NCI-H1436 (cell line): ENCODE data around the gene STMN3.
"Not testable (repeated sequence)": the region's sequence is repeated elsewhere in the genome, so short reads cannot be mapped to it uniquely, and the experiment has no call there.

Source experiments
- DNase-seq: peaks from one replicate; lab custom pipeline; 2025; lab: John Stamatoyannopoulos, UW

STMN3 gene

DNA sequence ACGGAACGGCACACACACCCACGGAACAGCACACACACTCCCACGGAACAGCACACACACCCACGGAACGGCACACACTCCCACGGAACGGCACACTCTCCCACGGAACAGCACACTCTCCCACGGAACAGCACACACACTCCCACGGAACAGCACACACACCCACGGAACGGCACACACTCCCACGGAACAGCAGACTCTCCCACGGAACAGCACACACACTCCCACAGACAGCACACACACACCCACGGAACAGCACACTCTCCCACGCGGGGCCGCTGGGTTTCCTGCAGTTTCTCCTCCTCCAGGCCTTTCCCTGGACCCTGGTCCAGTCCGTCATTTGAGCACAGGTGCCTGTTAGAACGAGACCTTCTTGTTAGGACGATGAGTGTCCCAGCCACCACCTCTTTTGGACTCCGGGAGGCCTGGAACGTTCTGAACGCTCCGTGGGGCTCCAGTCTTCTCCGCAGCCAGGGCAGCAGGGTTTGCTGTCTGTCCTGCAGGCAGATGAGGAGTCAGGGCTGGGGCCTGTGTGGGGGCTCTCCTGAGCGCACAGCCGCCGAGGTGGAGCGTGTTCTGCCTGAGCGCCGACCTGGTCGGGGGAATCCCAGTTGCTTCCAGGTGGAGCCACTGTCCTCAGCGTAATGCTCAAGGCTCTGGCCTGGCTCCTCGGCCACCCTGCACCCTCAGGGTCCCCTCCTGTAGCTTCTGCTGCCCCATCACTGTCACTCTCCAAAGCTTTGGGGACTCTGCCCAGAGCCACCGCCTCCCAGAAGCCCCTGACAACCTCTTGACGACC lies 25.6 kb upstream of the STMN3 start:
- DNase-seq = no peak

- DNase-seq = no peak
These were observed 24.8 kb upstream of the STMN3 start for GRCh38 chr20:63678071-63678470.

GRCh38 chr20:63675681-63676368 lies 22.6 kb upstream of the STMN3 start:
- no peak for DNase-seq

GRCh38 chr20:63673951-63674350 lies 20.7 kb upstream of the STMN3 start:
- no peak for DNase-seq

- no peak for DNase-seq
These were observed 19.4 kb upstream of the STMN3 start for GRCh38 chr20:63672666-63673065.

DNA sequence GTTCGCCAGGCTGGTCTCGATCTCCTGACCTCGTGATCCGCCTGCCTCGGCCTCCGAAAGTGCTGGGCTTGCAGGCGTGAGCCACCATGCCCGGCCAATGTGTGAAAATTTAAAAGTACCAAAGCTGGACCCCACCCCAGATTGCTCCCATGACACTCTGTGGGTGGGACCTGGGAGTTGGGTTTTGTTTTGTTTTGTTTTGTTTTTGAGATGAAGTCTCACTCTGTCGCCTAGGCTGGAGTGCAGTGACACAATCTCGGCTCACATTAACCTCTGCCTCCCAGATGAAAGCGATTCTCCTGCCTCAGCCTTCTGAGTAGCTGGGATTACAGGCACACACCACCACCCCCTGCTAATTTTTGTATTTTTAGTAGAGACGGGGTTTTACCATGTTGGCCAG lies 18.5 kb upstream of the STMN3 start:
- DNase-seq = not testable (repeated sequence)

GRCh38 chr20:63668351-63668750 lies 15.1 kb upstream of the STMN3 start:
- no peak for DNase-seq

GRCh38 chr20:63667858-63668257 lies 14.6 kb upstream of the STMN3 start:
- DNase-seq = no peak

GRCh38 chr20:63665708-63666107 lies 12.5 kb upstream of the STMN3 start:
- no peak for DNase-seq

DNA sequence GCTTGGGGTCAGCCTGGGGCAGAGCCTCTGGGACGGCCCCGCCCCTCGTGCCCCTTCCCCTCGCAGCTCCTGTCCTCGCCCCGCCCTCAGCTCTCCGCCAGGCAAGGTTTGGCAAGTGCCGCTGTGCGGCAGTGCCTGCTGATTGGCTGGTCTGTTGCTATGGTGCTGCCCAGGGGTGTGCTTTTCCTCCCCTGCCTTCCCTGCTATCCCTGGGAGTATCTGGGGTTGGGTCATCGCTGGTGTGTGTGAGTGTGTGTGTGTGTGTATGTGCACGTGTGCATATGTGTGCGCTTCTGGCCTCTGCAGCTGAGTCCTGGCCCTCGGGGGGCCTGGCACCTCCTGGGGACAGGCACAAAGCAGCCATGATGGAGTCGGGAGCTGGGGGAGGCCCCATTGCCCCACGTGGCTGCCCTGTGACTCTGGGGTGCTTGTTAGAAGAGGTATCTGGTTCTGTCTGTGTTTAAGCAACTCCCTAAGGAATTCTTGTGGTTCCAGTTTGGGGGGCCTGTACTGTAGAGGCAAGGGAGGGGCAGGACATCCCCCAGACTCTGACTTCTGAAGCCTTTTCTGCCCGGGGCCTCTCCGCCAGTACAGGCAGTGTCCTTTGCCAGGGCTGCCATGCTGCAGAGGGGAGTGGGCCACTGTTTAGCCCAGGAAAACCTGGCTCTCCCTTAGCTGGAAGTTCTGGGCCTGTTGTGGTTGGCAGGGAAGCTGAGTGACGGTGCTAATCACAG lies 11.8 kb upstream of the STMN3 start:
- DNase-seq = no peak

DNA sequence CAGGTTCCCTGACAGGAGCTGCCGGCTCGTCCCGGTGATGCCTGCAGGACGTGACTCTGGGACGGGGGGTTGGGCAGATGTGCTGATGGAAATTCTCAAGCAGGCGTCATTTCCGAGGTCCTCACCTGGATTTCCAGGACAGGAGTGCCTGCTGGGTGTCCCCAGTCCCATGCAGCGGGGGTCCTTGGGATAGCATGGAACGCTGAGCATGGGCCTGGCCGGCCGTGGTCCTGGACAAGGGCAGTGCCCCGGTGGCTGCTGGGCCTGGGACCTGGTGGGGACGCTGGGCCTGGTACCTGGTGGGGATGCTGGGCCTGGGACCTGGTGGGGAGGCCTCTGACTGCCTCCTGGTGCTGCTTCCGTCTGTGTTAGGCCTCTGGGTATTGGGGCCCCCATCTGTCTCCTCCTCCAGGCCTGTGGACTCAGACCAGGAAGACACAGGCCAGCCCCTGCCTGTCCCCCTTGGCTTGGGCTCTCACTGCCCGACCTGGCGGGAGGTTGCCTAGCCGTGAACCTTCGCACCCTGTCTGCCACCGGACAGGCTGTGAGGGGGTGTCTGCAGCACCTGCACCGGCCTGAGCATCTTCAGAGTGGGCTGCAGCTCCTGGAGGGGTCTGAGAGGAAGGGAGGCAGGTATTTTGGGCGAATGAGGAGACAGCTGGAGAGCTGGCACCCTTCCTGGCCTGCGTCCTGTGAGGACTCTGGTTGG lies 11.1 kb upstream of the STMN3 start:
- no peak for DNase-seq

GRCh38 chr20:63663332-63664066 lies 10.3 kb upstream of the STMN3 start:
- no peak for DNase-seq

DNA sequence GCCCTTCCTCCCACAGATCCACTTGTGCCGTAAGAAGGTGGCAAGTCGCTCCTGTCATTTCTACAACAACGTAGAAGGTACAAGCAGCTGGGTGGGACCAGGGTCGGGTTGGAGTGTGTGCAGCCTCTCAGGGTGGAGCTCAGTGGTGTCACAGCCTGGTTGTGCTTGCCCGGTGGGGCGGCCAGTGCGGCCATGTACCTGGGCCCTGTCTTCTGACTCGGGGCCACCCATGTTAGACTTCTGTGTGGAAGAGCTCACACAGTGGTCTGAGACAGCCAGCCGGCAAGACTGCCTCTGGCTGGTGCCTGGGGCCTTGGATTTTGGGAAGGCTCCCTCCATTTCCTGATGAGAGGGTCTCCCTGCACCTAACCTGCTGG lies 9.6 kb upstream of the STMN3 start:
- no peak for DNase-seq

DNA sequence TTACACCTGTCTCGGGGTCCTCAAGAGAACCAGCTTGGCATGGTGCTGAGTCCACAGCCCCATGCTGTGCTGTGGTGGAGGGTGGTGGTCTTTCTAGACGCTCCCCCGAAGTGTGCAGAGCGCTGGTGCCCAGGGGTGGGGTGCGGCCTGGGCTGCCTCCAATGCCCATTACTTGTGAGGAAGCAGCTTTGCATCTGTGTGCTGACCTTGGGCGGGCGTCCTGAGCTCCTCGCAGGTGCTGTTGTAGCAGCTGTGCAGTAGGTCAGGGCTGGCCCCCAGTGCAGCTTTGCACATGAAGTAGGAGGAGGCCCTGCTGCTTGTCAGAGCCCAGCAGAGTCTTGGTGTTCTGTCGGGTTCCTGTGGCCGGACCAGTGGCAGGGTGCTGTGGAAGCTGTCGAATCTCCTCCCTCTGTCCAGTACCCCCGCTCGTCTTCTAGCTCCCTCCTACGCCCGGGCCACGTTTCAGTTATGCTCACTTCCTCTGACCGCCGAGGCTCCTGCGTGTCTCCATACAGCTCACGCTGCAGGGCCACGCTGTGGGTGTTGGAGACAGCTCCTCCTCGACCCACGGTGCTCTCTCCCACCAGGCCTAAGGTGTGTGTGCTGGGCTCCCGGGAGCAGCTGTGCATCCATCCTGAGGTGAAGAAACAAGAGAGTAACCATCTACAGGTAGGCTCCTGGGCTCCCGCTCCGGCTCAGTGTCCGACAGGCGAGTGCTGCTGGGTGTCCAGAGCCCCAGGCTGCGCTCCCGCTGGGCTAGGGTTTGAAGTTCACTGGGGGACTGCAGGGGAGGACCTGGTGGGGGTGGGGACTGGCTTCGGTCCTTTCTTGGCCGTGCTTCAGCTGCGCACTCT lies 9.0 kb upstream of the STMN3 start:
- no peak for DNase-seq

DNA sequence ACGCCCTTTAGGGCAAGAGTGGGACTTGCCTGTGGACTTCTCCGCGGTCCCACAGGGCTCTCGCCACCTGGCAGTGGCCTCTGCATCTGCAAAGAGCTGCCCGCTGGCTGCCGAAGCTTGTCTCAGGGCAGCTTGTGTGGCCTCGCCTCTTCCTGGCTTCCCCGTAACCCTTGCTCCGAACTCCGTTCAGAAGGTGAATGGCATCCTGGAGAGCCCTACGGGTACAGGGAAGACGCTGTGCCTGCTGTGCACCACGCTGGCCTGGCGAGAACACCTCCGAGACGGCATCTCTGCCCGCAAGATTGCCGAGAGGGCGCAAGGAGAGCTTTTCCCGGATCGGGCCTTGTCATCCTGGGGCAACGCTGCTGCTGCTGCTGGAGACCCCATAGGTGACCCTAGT lies 7.9 kb upstream of the STMN3 start:
- no peak for DNase-seq

GRCh38 chr20:63660622-63661021 lies 7.4 kb upstream of the STMN3 start:
- no peak for DNase-seq

DNA sequence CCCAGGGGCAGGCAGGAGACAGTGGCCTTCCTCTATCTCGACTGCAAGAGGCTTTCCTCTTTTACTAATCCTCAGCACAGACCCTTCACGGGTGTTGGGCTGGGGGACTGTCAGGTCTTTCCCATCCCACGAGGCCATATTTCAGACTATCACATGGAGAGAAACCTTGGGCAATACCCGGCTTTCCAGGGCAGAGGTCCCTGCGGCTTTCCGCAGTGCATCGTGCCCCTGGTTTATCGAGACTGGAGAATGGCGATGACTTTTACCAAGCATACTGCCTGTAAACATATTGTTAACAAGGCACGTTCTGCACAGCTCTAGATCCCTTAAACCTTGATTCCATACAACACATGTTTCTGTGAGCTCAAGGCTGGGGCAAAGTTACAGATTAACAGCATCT lies 7.0 kb upstream of the STMN3 start:
- not testable (repeated sequence) for DNase-seq

DNA sequence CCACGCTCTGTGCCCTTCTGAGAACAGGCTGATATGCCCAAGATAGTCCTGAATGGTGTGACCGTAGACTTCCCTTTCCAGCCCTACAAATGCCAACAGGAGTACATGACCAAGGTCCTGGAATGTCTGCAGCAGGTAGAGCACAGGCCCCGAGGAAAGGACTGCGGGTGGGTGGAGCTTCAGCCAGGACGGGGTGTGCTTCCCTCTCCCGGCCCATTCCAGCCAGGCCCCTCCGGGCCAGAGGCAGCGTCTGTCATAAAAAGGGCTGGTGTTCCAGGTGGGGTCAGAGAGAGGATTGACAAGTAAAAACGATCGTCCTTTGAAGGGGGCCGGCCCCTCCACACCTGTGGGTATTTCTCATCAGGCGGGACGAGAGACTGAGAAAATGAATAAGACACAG lies 6.1 kb upstream of the STMN3 start:
- no peak for DNase-seq

DNA sequence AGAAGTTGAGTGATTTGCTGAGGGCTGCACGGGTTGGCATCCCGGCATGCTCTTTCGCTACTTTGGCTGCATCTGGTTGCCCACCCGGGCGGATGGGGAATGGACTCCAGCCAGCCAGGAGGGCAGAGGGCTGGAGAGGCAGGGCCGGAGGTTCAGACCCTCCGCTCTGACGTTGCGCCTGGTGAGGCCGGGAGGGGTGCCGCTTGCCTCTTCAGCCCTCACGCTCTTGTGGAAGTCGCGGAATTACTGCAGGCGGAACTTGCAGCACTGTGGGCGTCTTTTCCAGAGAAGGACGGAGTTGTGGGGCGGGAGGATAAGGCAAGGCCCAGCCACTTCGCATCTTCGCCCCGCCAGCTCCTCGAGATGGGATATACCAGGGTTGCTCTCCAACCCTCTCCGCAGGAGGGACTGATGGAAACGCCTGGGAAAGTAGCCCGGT lies 5.5 kb upstream of the STMN3 start:
- no peak for DNase-seq

DNA sequence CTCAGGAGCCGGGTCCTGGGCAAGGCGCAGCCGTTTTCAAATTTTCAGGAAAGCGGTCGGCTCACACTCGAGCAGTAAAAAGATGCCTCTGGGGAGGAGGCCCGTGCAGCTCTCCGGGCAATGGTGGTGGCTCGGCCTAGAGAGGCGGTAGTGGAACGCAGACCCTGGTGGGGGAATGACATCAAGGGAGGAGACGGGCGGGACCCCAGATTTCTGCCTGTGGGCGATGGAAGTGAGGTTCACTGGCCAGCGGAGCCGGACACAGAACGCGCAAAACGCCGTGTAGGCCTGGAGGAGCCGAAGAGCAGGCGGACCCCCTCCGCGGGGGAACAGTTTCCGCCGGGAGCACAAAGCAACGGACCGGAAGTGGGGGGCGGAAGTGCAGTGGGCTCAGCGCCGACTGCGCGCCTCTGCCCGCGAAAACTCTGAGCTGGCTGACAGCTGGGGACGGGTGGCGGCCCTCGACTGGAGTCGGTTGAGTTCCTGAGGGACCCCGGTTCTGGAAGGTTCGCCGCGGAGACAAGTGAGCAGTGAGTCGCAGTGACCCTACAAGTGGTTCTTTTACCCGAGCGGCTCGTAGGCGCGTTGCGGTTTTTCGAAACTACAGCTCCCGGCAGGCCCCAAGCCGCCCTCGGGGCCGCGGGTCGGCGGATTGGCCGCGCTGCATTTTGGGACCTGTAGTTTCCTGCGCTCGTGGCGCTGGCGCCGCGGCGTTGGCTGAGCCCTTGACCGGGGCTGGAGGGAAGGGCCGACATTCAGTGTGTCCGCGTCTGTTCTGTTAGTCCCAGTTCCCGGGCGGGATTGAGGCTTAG lies 4.9 kb upstream of the STMN3 start, which contains the start of gene RTEL1:
Gene RTEL1, plus strand, starts transcription at position 376 of the 812 bp plus-strand sequence. CDS start 1,091 bp downstream, outside the sequence.
- peak; percentile 76 for DNase-seq
